Panc1 (cell line): ENCODE results near the gene KMT2C. TPM values are rescaled to one million over a fixed set of nuclear protein-coding genes. Genes with fewer than 3 reads are reported as not detected.

Source experiments
- ATAC-seq: fragments of 200-7000 bp; cut with Tn5 transposase; 2 replicates; pipeline ENCODE4 v1.9.1; 2020; ENCODE audit warnings: mild to moderate bottlenecking, moderate library complexity
- BruUV-seq: library from RNA; stranded (reverse); fragments of 400-500 nt; replicated peaks from 2 replicates; lab custom pipeline; 2021; lab: Mats Ljungman, UMichigan
- CTCF ChIA-PET: fragments of 300-600 bp; sonication (Branson Sonifier 250); formaldehyde crosslinking; loops from one replicate; lab custom pipeline; 2022; ENCODE audit warnings: antibody characterized with exemption; lab: Charles Lee
- POLR2A ChIA-PET: fragments of 300-600 bp; sonication (Branson Sonifier 250); formaldehyde crosslinking; loops from one replicate; lab custom pipeline; 2022; ENCODE audit warnings: antibody characterized with exemption; lab: Charles Lee
- DNase-seq: peaks from one replicate; pipeline ENCODE4 v3.0.0-alpha.2; 2010; ENCODE audit warnings: low read depth, low spot score
- H3K27ac ChIP-seq: 2 replicates; pipeline ENCODE4 v1.5.1; 2011; ENCODE audit warnings: mild to moderate bottlenecking, low read length, inconsistent platforms
- H3K27me3 ChIP-seq: fragments of 200-500 bp; sonication (Bioruptor generic); 2 replicates; pipeline ENCODE4 v1.6.0; 2014; ENCODE audit warnings: low read length, inconsistent platforms; ENCODE audit not compliant: control insufficient read depth, insufficient read depth
- H3K36me3 ChIP-seq: fragments of 200-500 bp; sonication (Bioruptor generic); 2 replicates; pipeline ENCODE4 v1.5.1; 2014; ENCODE audit warnings: inconsistent platforms, mild to moderate bottlenecking, low read length, moderate library complexity; ENCODE audit not compliant: control insufficient read depth, insufficient read depth
- H3K4me1 ChIP-seq: 2 replicates; pipeline ENCODE4 v1.5.1; 2011; ENCODE audit warnings: inconsistent platforms, mild to moderate bottlenecking, low read length, moderate library complexity; ENCODE audit not compliant: control insufficient read depth, insufficient read depth
- H3K4me3 ChIP-seq, 2 experiments: 2 replicates each; pipeline ENCODE4 v1.5.1; 2011 to 2012; ENCODE audit warnings: low read depth in 2 of 2, low read length in 2 of 2, mild to moderate bottlenecking in 2 of 2, inconsistent platforms in 1 of 2, moderate library complexity in 1 of 2
- H3K9me3 ChIP-seq: fragments of 200-500 bp; sonication (Bioruptor generic); 2 replicates; pipeline ENCODE4 v1.5.1; 2014; ENCODE audit warnings: low read depth, mild to moderate bottlenecking, inconsistent platforms, low read length, moderate library complexity; ENCODE audit not compliant: control insufficient read depth, insufficient read depth
- POLR2AphosphoS5 ChIP-seq: IDR thresholded peaks from 2 replicates; pipeline ENCODE4 v1.6.1; 2012; ENCODE audit warnings: mild to moderate bottlenecking, low read depth, low read length, moderate library complexity
- REST ChIP-seq, 2 experiments: IDR thresholded peaks; 2 replicates each; pipeline ENCODE4 v1.6.1; 2011 to 2012; ENCODE audit warnings: low read depth in 2 of 2, control low read depth in 1 of 2, low read length in 1 of 2, mild to moderate bottlenecking in 1 of 2, moderate library complexity in 1 of 2; ENCODE audit not compliant: insufficient read depth in 1 of 2
- SIN3A ChIP-seq: IDR thresholded peaks from 2 replicates; pipeline ENCODE4 v1.6.1; 2012; ENCODE audit warnings: low read depth, mild to moderate bottlenecking, low read length, moderate library complexity, borderline replicate concordance; ENCODE audit not compliant: insufficient read depth
- TCF7L2 ChIP-seq: IDR thresholded peaks from 2 replicates; pipeline ENCODE4 v1.6.1; 2011; ENCODE audit warnings: mild to moderate bottlenecking, low read depth, low read length, inconsistent platforms
- in situ Hi-C: cut with HindIII; loops from 2 replicates; pipeline ENCODE4 v1.10.0; 2016; ENCODE audit warnings: low sequenced_read_pairs, low pct_unique_long_range_greater_than_20kb
- intact Hi-C: fragments of 100-400 bp; cut with micrococcal nuclease; formaldehyde crosslinking; loops from one replicate; pipeline ENCODE4 v1.10.0; 2022; ENCODE audit not compliant: unreplicated experiment
- total RNA-seq: library from RNA; stranded (reverse); gene quantifications from one replicate; pipeline ENCODE4 v1.2.1, GENCODE V29; 2021; ENCODE audit not compliant: unreplicated experiment
- TF ChIP-seq, protein P1 (sequence below): fragments of 450-650 bp; IDR thresholded peaks from 2 replicates; pipeline ENCODE4 v1.5.1; 2017; ENCODE audit warnings: mild to moderate bottlenecking

The KMT2C gene
- total RNA-seq, 1 experiment from 2014 or later = 42.5 TPM

- ChIA-PET POLR2A (no interaction called here), CTCF (no interaction called here)
- TF ChIP-seq SIN3A = no peak
- TF ChIP-seq REST (IDR thresholded peaks at IDR 0.05; ENCODE audit: insufficient read depth in 1 of 2, low read depth in 2 of 2, low read length in 1 of 2) = no peak
- in situ Hi-C loops (no loop called here), intact Hi-C loops (no loop called here)
- Histone ChIP-seq H3K27ac (no peak overlapping the region), H3K4me3 (no peak overlapping the region), H3K9me3 (no peaks in the 10 kb centered on the region), H3K36me3 (peaks cover 9% of the 10 kb centered on the region), H3K4me1 (no peaks in the 10 kb centered on the region), H3K27me3 (no peaks in the 10 kb centered on the region)
- DNase-seq (no peak), ATAC-seq (no peak)
- BruUV-seq = no TSS peak
Measured at GRCh38 chr7:152189061-152189460, 246.7 kb downstream of the KMT2C start.

- ChIA-PET POLR2A (no interaction called here), CTCF (no interaction called here)
- Histone ChIP-seq H3K9me3 (no peaks in the 10 kb centered on the region), H3K4me3 (no peak overlapping the region), H3K4me1 (no peaks in the 10 kb centered on the region), H3K27me3 (no peaks in the 10 kb centered on the region), H3K36me3 (peaks cover 17% of the 10 kb centered on the region), H3K27ac (no peak overlapping the region)
- no peak for ATAC-seq
- in situ Hi-C loops = no loop called here
- BruUV-seq = no TSS peak
- TF ChIP-seq, protein P1, sequence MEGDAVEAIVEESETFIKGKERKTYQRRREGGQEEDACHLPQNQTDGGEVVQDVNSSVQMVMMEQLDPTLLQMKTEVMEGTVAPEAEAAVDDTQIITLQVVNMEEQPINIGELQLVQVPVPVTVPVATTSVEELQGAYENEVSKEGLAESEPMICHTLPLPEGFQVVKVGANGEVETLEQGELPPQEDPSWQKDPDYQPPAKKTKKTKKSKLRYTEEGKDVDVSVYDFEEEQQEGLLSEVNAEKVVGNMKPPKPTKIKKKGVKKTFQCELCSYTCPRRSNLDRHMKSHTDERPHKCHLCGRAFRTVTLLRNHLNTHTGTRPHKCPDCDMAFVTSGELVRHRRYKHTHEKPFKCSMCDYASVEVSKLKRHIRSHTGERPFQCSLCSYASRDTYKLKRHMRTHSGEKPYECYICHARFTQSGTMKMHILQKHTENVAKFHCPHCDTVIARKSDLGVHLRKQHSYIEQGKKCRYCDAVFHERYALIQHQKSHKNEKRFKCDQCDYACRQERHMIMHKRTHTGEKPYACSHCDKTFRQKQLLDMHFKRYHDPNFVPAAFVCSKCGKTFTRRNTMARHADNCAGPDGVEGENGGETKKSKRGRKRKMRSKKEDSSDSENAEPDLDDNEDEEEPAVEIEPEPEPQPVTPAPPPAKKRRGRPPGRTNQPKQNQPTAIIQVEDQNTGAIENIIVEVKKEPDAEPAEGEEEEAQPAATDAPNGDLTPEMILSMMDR = no peak
- TF ChIP-seq TCF7L2 (no peak), REST (IDR thresholded peaks at IDR 0.05; ENCODE audit: insufficient read depth in 1 of 2, low read depth in 2 of 2, low read length in 1 of 2) (no peak), POLR2AphosphoS5 (no peak), SIN3A (no peak)
- intact Hi-C loops = no loop called here
- DNase-seq = no peak
Measured at GRCh38 chr7:152185558-152185957, 250.2 kb downstream of the KMT2C start.
